A673 (cell line): ENCODE results near the gene KCNK3. TPM values are rescaled to one million over a fixed set of nuclear protein-coding genes. Genes with fewer than 3 reads are reported as not detected.

Experiments
- BruUV-seq: library from RNA; stranded (reverse); fragments of 400-500 nt; replicated peaks from 2 replicates; lab custom pipeline; 2021; lab: Mats Ljungman, UMichigan
- CTCF ChIA-PET: fragments of 300-600 bp; sonication (Branson Sonifier 250); formaldehyde crosslinking; loops from one replicate; lab custom pipeline; 2022; ENCODE audit warnings: antibody characterized with exemption; lab: Charles Lee
- POLR2A ChIA-PET: fragments of 300-600 bp; sonication (Branson Sonifier 250); formaldehyde crosslinking; loops from one replicate; lab custom pipeline; 2022; ENCODE audit warnings: antibody characterized with exemption; ENCODE audit not compliant: low non-redundant PET; lab: Charles Lee
- DNase-seq: peaks from one replicate; pipeline ENCODE4 v3.0.0-alpha.2; 2015; ENCODE audit warnings: low spot score
- H3K27ac ChIP-seq: fragments of 200-600 bp; sonication (generic); 2 replicates; pipeline ENCODE4 v1.5.1; 2016; ENCODE audit warnings: mixed run types, low read depth, mild to moderate bottlenecking, mixed read lengths, antibody characterized with exemption, low read length; ENCODE audit not compliant: poor library complexity, severe bottlenecking
- H3K27me3 ChIP-seq: fragments of 200-600 bp; sonication (generic); replicated peaks from 2 replicates; pipeline ENCODE4 v1.6.1; 2017; ENCODE audit warnings: mixed run types, low read depth, mild to moderate bottlenecking, mixed read lengths, antibody characterized with exemption, low read length; ENCODE audit not compliant: insufficient read depth, poor library complexity
- H3K36me3 ChIP-seq: fragments of 200-600 bp; sonication (generic); 2 replicates; pipeline ENCODE4 v1.6.1; 2016; ENCODE audit warnings: mixed run types, mild to moderate bottlenecking, mixed read lengths, antibody characterized with exemption, low read length; ENCODE audit not compliant: insufficient read depth, poor library complexity, severe bottlenecking
- H3K4me1 ChIP-seq: fragments of 200-600 bp; sonication (generic); 2 replicates; pipeline ENCODE4 v1.6.1; 2017; ENCODE audit warnings: mixed run types, mild to moderate bottlenecking, mixed read lengths, antibody characterized with exemption, low read length; ENCODE audit not compliant: insufficient read depth, poor library complexity, severe bottlenecking
- H3K4me3 ChIP-seq: fragments of 200-600 bp; sonication (generic); 2 replicates; pipeline ENCODE4 v1.5.1; 2016; ENCODE audit warnings: low read depth, mixed run types, mild to moderate bottlenecking, mixed read lengths, low read length; ENCODE audit not compliant: poor library complexity, severe bottlenecking
- H3K9me3 ChIP-seq: fragments of 200-600 bp; sonication (generic); 2 replicates; pipeline ENCODE4 v1.6.1; 2016; ENCODE audit warnings: mixed run types, low read depth, mild to moderate bottlenecking, mixed read lengths, antibody characterized with exemption, low read length; ENCODE audit not compliant: poor library complexity, severe bottlenecking
- CTCF ChIP-seq: fragments of 300-800, 200-600 bp; sonication (generic); conservative IDR thresholded peaks from 2 replicates; pipeline ENCODE4 v1.5.1; 2017; ENCODE audit warnings: low read depth, mild to moderate bottlenecking, antibody characterized with exemption, low read length, moderate library complexity, mixed read lengths
- EZH2 ChIP-seq: fragments of 200-600 bp; sonication (generic); IDR thresholded peaks from 2 replicates; pipeline ENCODE4 v1.6.1; 2017; ENCODE audit warnings: borderline replicate concordance, low read depth, mild to moderate bottlenecking, mixed read lengths, antibody characterized with exemption, low read length; ENCODE audit not compliant: poor library complexity, severe bottlenecking
- intact Hi-C: fragments of 100-400 bp; cut with micrococcal nuclease; formaldehyde crosslinking; loops from one replicate; pipeline ENCODE4 v1.10.0; 2022; ENCODE audit not compliant: unreplicated experiment
- total RNA-seq: library from RNA; stranded (reverse); gene quantifications from 2 replicates; pipeline ENCODE4 v1.2.3, GENCODE V29; 2021

The KCNK3 gene
- total RNA-seq, 1 experiment from 2014 or later, result 0.13 TPM

GRCh38 chr2:26733413-26733812, 40.9 kb downstream of the KCNK3 start:
- CTCF ChIA-PET, result no interaction called here
- TF ChIP-seq CTCF (no peak), EZH2 (no peak)

GRCh38 chr2:26735097-26735496, 42.6 kb downstream of the KCNK3 start:
- intact Hi-C loops, result no loop called here
- Histone ChIP-seq H3K4me1 (no peaks in the 10 kb centered on the region), H3K9me3 (no peaks in the 10 kb centered on the region), H3K36me3 (no peaks in the 10 kb centered on the region), H3K4me3 (no peak overlapping the region), H3K27ac (no peak overlapping the region), H3K27me3 (no peaks in the 10 kb centered on the region)
- ChIA-PET POLR2A (interaction anchor here (0.6 kb wide), 1 partner anchor 145 kb away, joined by 8 read pairs; no protein-coding TSS in a partner anchor), CTCF (no interaction called here)
- DNase-seq, result no peak
- no TSS peak for BruUV-seq
- TF ChIP-seq CTCF (no peak), EZH2 (no peak)

More at GRCh38 chr2:26733413-26733812, 40.9 kb downstream of the KCNK3 start:
- Histone ChIP-seq H3K27ac (no peak overlapping the region), H3K27me3 (no peaks in the 10 kb centered on the region), H3K36me3 (no peaks in the 10 kb centered on the region), H3K9me3 (no peaks in the 10 kb centered on the region), H3K4me1 (no peaks in the 10 kb centered on the region), H3K4me3 (no peak overlapping the region)
- DNase-seq, result no peak
- BruUV-seq, result no TSS peak
- intact Hi-C loops, result no loop called here
- POLR2A ChIA-PET, result no interaction called here

- intact Hi-C loops, result no loop called here
- POLR2A ChIA-PET, result no interaction called here
- H3K4me3 ChIP-seq, result no peak overlapping the region
- H3K27ac ChIP-seq, result no peak overlapping the region
- TF ChIP-seq EZH2, result no peak
- CTCF ChIA-PET, result no interaction called here
- DNase-seq, result no peak
- BruUV-seq, result no TSS peak
- H3K9me3 ChIP-seq, result no peaks in the 10 kb centered on the region
- no peaks in the 10 kb centered on the region for H3K4me1 ChIP-seq
- no peaks in the 10 kb centered on the region for H3K36me3 ChIP-seq
- no peaks in the 10 kb centered on the region for H3K27me3 ChIP-seq
Observed at GRCh38 chr2:26735883-26736588, 43.5 kb downstream of the KCNK3 start.
